CD8-positive, alpha-beta memory T cell (primary cell): Measurements from ENCODE around the gene TNFAIP3. TPM values are rescaled to one million over a fixed set of nuclear protein-coding genes. Genes with fewer than 3 reads are reported as not detected.
A peak's percentile ranks its signal among the peaks of the same experiment; 100 is the strongest.

Experiments
- CTCF ChIA-PET: fragments of 350-600 bp; sonication (Branson Sonifier 250); formaldehyde crosslinking; loops from one replicate; lab custom pipeline; 2021; ENCODE audit warnings: antibody characterized with exemption; lab: Charles Lee
- POLR2A ChIA-PET: fragments of 350-600 bp; sonication (Branson Sonifier 250); formaldehyde crosslinking; loops from one replicate; lab custom pipeline; 2021; ENCODE audit warnings: antibody characterized with exemption; lab: Charles Lee
- DNase-seq, 5 donors: peaks; one replicate each; pipeline versions ENCODE4 v3.0.0 to v3.0.0-alpha.2; 2020 to 2022; ENCODE audit warnings: mixed read lengths in 1 of 5
- H3K27ac ChIP-seq: one replicate; pipeline ENCODE4 v1.7.0; 2013; ENCODE audit warnings: low read depth, mild to moderate bottlenecking, low read length, moderate library complexity
- H3K27me3 ChIP-seq: 2 replicates; pipeline ENCODE4 v1.7.0; 2013; ENCODE audit warnings: low read length, mild to moderate bottlenecking; ENCODE audit not compliant: insufficient read depth, poor library complexity, severe bottlenecking
- H3K36me3 ChIP-seq: 2 replicates; pipeline ENCODE4 v1.7.0; 2013; ENCODE audit warnings: mild to moderate bottlenecking, low read length, moderate library complexity; ENCODE audit not compliant: insufficient read depth
- H3K4me1 ChIP-seq: 2 replicates; pipeline ENCODE4 v1.7.0; 2013; ENCODE audit warnings: mild to moderate bottlenecking, low read length, moderate library complexity; ENCODE audit not compliant: insufficient read depth
- H3K4me3 ChIP-seq: 2 replicates; pipeline ENCODE4 v1.7.0; 2013; ENCODE audit warnings: mild to moderate bottlenecking, low read length
- H3K9me3 ChIP-seq: 2 replicates; pipeline ENCODE4 v1.7.0; 2013; ENCODE audit warnings: mild to moderate bottlenecking, low read length
- H3K27ac Mint-ChIP-seq, 8 donors: one replicate each; pipeline ENCODE4 v1.8.0; 2020 to 2021; ENCODE audit warnings: mixed read lengths in 8 of 8, mild to moderate bottlenecking in 6 of 8, inconsistent platforms in 3 of 8, moderate library complexity in 3 of 8
- H3K27me3 Mint-ChIP-seq, 2 donors: one replicate each; pipeline ENCODE4 v1.8.0; 2020 to 2021; ENCODE audit warnings: mixed read lengths in 2 of 2, mild to moderate bottlenecking in 1 of 2, moderate library complexity in 1 of 2
- H3K36me3 Mint-ChIP-seq, 3 donors: one replicate each; pipeline ENCODE4 v1.8.0; 2020 to 2021; ENCODE audit warnings: mixed read lengths in 3 of 3, inconsistent platforms in 1 of 3, mild to moderate bottlenecking in 1 of 3
- H3K4me1 Mint-ChIP-seq, 3 donors: one replicate each; pipeline ENCODE4 v1.8.0; 2020 to 2021; ENCODE audit warnings: mixed read lengths in 3 of 3, inconsistent platforms in 1 of 3, mild to moderate bottlenecking in 1 of 3
- H3K4me3 Mint-ChIP-seq, 7 donors: one replicate each; pipeline ENCODE4 v1.8.0; 2020 to 2021; ENCODE audit warnings: mixed read lengths in 7 of 7, mild to moderate bottlenecking in 6 of 7, moderate library complexity in 4 of 7, inconsistent platforms in 2 of 7
- H3K9me3 Mint-ChIP-seq, 5 donors: one replicate each; pipeline ENCODE4 v1.8.0; 2020 to 2022; ENCODE audit warnings: mixed read lengths in 5 of 5, mild to moderate bottlenecking in 3 of 5, moderate library complexity in 2 of 5, inconsistent platforms in 1 of 5
- polyA plus RNA-seq: library from polyadenylated mRNA; unstranded; fragments of 300-500 nt; fragmentation: Illumina TruSeq; gene quantifications from one replicate; pipeline ENCODE4 v1.2.3, GENCODE V29; 2021
- total RNA-seq, 2 experiments: library from RNA; stranded (reverse); gene quantifications; one replicate each; pipeline ENCODE4 v1.2.3, GENCODE V29; 2021

The TNFAIP3 gene
- total RNA-seq (100 to 1,000 TPM; 267 to 298 TPM), polyA plus RNA-seq (127 TPM)

DNA sequence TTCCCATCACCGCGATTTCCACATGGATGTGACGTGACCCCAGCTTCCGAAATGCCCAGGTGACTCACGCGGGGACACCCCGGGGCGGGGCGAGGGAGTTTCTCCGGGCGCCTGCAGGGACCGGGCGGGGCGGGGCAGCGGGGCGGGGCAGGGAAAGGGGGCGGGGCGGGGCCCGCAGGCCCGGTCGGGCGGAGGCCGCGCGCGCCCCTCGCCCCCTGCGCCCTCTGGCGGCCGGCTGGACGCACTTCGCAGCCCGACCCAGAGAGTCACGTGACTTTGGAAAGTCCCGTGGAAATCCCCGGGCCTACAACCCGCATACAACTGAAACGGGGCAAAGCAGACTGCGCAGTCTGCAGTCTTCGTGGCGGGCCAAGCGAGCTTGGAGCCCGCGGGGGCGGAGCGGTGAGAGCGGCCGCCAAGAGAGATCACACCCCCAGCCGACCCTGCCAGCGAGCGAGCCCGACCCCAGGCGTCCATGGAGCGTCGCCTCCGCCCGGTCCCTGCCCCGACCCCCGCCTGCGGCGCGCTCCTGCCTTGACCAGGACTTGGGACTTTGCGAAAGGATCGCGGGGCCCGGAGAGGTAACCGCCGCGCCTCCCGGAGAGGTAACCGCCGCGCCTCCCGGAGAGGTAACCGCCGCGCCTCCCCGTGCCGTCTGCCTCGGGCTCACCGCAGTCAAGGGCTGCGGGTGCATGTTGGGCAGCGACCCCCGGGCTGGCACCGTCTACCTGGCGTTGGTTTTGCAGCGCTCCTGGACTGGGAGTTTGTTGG, at the start of gene TNFAIP3:
TNFAIP3 (plus strand) TSS at position 346 of the 771 bp plus-strand sequence. CDS start 3,969 bp downstream, outside the sequence.
- Mint-ChIP-seq H3K4me3 (peak within 1 kb of the TSS; percentile 93 to 99 (median 94)), H3K27ac (peak within 1 kb of the TSS; percentile 86 to 99 (median 98)), H3K27me3 (peaks cover 0 to 7% of the 10 kb centered on the region in 2 donors), H3K9me3 (peaks cover 0 to 2% (median 0%) of the 10 kb centered on the region in 5 donors), H3K36me3 (peaks cover 19 to 58% (median 21%) of the 10 kb centered on the region in 3 donors), H3K4me1 (peaks cover 37 to 60% (median 51%) of the 10 kb centered on the region in 3 donors)
- peaks cover 5% of the 10 kb centered on the region for H3K36me3 ChIP-seq
- H3K27ac ChIP-seq, result peak within 1 kb of the TSS; percentile 97
- peaks cover 46% of the 10 kb centered on the region for H3K4me1 ChIP-seq
- ChIA-PET POLR2A (interaction anchor here (0.5 to 4.7 kb wide), 15 partner anchors 9 to 1578 kb away, joined by 3 to 25 read pairs (median 5); partner anchors contain the start of gene BCLAF1), CTCF (interaction anchor here (0.6 to 7.3 kb wide), 40 partner anchors 8 to 241 kb away, joined by 3 to 85 read pairs (median 6); no protein-coding TSS in a partner anchor)
- no peaks in the 10 kb centered on the region for H3K27me3 ChIP-seq
- no peaks in the 10 kb centered on the region for H3K9me3 ChIP-seq
- H3K4me3 ChIP-seq, result peak within 1 kb of the TSS; percentile 98
- peak; percentile 92 to 97 (median 95) for DNase-seq

DNA sequence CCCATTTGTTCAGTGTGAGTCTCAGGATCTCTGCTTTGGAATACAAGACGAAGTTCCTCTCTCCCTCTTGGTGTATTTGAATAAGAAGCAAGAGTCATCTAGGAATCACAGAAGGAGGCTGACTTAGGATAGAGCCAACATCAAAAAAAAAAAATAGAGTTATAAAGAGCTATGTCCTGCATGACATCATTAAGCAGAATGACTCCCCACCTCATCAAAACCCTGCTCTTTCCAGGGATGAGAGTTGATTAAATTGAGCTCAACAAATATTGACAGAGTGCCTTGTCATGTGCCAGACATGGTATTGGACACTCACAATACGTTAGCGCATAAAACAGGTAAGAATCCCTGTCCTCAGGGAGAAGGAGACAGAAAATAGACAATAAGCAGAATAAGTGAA, 48.6 kb upstream of the TNFAIP3 start:
- no peak overlapping the region for H3K4me3 ChIP-seq
- no peaks in the 10 kb centered on the region for H3K27me3 ChIP-seq
- peaks cover 55% of the 10 kb centered on the region for H3K4me1 ChIP-seq
- no peaks in the 10 kb centered on the region for H3K27me3 Mint-ChIP-seq
- H3K36me3 Mint-ChIP-seq, result no peaks in the 10 kb centered on the region
- ChIA-PET CTCF (interaction anchor here (0.8 kb wide), 1 partner anchor 19 kb away, joined by 3 read pairs; no protein-coding TSS in a partner anchor), POLR2A (no interaction called here)
- H3K27ac Mint-ChIP-seq, result peak overlapping the region; percentile 27 to 99 (median 90)
- H3K9me3 Mint-ChIP-seq, result peaks cover 0 to 5% (median 0%) of the 10 kb centered on the region in 5 donors
- DNase-seq, result no peak
- H3K27ac ChIP-seq, result no peak overlapping the region
- no peaks in the 10 kb centered on the region for H3K9me3 ChIP-seq
- H3K36me3 ChIP-seq, result no peaks in the 10 kb centered on the region
- peaks cover 44 to 68% (median 64%) of the 10 kb centered on the region in 3 donors for H3K4me1 Mint-ChIP-seq
- peak overlapping the region in 1 of 7 donors; percentile 39 for H3K4me3 Mint-ChIP-seq

DNA sequence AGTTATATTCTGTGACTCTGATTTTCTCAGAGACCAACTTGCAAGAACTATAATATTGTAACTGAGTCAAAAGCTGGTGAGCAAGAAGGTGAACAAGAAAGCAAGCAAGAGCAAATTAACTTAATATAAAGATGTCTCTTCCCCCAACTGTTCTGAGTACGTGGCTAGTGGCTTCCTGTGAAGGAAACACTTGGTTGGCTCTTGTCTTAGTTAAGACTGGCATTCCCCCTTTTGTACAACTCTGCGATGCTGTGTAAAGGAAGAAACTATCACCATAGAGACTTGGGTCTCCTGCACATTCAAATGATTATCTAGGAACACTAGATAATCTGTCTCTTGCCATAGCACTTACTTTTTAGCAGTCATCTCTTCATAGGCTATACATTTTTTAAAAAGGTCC, 47.3 kb upstream of the TNFAIP3 start:
- ChIA-PET CTCF (interaction anchor here (1.0 to 1.2 kb wide), 3 partner anchors 9 to 113 kb away, joined by 3 read pairs; partner anchors contain the start of gene TNFAIP3), POLR2A (interaction anchor here (1.0 to 1.9 kb wide), 2 partner anchors 8 to 11 kb away, joined by 3 to 6 read pairs; no protein-coding TSS in a partner anchor)
- peaks cover 0 to 3% (median 2%) of the 10 kb centered on the region in 3 donors for H3K36me3 Mint-ChIP-seq
- peak overlapping the region; percentile 9 to 79 (median 52) for H3K4me3 Mint-ChIP-seq
- peaks cover 0 to 3% (median 0%) of the 10 kb centered on the region in 5 donors for H3K9me3 Mint-ChIP-seq
- Histone ChIP-seq H3K27ac (peak overlapping the region; percentile 4), H3K4me1 (peaks cover 65% of the 10 kb centered on the region), H3K9me3 (no peaks in the 10 kb centered on the region), H3K4me3 (no peak overlapping the region), H3K36me3 (no peaks in the 10 kb centered on the region), H3K27me3 (no peaks in the 10 kb centered on the region)
- H3K27me3 Mint-ChIP-seq, result peaks cover 0 to 3% of the 10 kb centered on the region in 2 donors
- peak overlapping the region; percentile 87 to 99 (median 94) for H3K27ac Mint-ChIP-seq
- DNase-seq, result peak in 4 of 5 donors; percentile 23 to 76 (median 68)
- peaks cover 55 to 81% (median 77%) of the 10 kb centered on the region in 3 donors for H3K4me1 Mint-ChIP-seq

DNA sequence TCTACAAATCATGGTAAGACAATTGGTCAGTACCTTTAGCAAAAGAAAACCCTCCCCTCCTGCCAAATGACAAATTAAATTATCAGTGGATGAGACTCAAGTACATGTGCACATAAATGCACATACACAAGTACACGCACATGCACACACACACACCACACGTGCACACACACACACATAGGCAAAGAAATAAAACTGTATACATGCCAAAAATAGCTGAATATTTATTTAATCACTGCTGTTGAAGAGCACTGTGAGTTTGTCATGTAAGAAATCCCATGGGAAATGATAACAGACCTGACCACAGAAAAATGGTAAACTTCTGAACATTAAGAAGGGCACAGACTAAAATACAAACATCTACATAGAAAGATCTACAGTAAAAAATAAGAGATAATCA, 46.6 kb upstream of the TNFAIP3 start:
- POLR2A ChIA-PET, result interaction anchor here (1.0 to 1.9 kb wide), 2 partner anchors 9 to 12 kb away, joined by 3 to 6 read pairs; no protein-coding TSS in a partner anchor
- Mint-ChIP-seq H3K9me3 (peaks cover 0 to 3% (median 0%) of the 10 kb centered on the region in 5 donors), H3K4me1 (peaks cover 57 to 88% (median 84%) of the 10 kb centered on the region in 3 donors), H3K4me3 (peak overlapping the region in 4 of 7 donors; percentile 2 to 69 (median 30)), H3K27ac (peak overlapping the region; percentile 36 to 99 (median 94)), H3K27me3 (peaks cover 0 to 3% of the 10 kb centered on the region in 2 donors), H3K36me3 (peaks cover 0 to 3% (median 2%) of the 10 kb centered on the region in 3 donors)
- no peak for DNase-seq
- Histone ChIP-seq H3K9me3 (no peaks in the 10 kb centered on the region), H3K4me3 (no peak overlapping the region), H3K4me1 (peaks cover 72% of the 10 kb centered on the region), H3K27ac (no peak overlapping the region), H3K36me3 (no peaks in the 10 kb centered on the region), H3K27me3 (no peaks in the 10 kb centered on the region)
- CTCF ChIA-PET, result interaction anchor here (0.9 to 1.2 kb wide), 3 partner anchors 10 to 113 kb away, joined by 3 read pairs; partner anchors contain the start of gene TNFAIP3

DNA sequence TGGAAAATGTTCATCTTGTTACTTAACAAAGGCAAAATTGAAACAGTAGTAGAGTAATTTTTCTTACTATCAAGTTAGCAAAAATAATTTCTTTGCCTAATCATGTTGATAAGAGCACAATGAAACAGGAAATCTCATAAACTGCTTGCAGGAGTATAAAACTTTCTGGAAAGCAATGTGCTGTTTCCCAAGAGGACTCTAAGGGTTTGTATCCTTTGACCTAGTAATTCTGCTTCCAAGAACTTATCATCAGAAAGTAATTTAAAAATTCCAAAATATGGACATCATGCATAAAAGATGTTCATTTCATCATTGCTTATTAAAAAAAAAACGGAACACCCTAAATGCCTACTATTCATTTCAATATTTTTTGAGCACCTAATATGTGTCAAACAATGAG, 46.1 kb upstream of the TNFAIP3 start:
- H3K9me3 Mint-ChIP-seq, result peaks cover 0 to under 1% (median 0%) of the 10 kb centered on the region in 5 donors
- Histone ChIP-seq H3K27ac (no peak overlapping the region), H3K9me3 (no peaks in the 10 kb centered on the region), H3K27me3 (no peaks in the 10 kb centered on the region), H3K4me1 (peaks cover 72% of the 10 kb centered on the region), H3K4me3 (no peak overlapping the region), H3K36me3 (no peaks in the 10 kb centered on the region)
- H3K27ac Mint-ChIP-seq, result peak overlapping the region in 6 of 8 donors; percentile 61 to 99 (median 95)
- peaks cover 0 to 3% (median 2%) of the 10 kb centered on the region in 3 donors for H3K36me3 Mint-ChIP-seq
- H3K4me3 Mint-ChIP-seq, result no peak overlapping the region
- ChIA-PET POLR2A (interaction anchor here (1.9 kb wide), 1 partner anchor 12 kb away, joined by 6 read pairs; no protein-coding TSS in a partner anchor), CTCF (interaction anchor here (0.9 kb wide), 1 partner anchor 113 kb away, joined by 3 read pairs; no protein-coding TSS in a partner anchor)
- peaks cover 0 to 3% of the 10 kb centered on the region in 2 donors for H3K27me3 Mint-ChIP-seq
- DNase-seq, result no peak
- peaks cover 54 to 86% (median 81%) of the 10 kb centered on the region in 3 donors for H3K4me1 Mint-ChIP-seq

DNA sequence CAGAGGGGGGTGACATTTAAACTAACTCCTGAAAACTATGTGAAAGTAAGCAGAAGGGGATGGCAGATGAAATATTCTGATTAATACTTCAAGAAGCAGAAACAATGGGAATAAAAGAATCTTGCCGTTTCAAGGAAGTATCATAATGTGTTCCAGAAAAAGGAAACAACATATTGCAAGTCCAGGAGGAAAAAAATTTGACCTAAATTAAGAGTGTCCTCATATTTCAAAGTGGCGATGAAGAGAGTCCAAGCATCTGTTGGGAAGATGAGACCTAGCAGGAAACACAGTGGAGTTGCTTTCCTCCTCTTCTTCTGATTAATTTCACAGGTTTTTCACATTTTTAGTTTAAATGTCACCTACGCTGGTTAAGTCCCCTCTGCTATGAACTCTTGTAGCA, 45.6 kb upstream of the TNFAIP3 start:
- peaks cover 0 to 3% of the 10 kb centered on the region in 2 donors for H3K27me3 Mint-ChIP-seq
- Histone ChIP-seq H3K27ac (no peak overlapping the region), H3K27me3 (no peaks in the 10 kb centered on the region), H3K4me1 (peaks cover 66% of the 10 kb centered on the region), H3K36me3 (no peaks in the 10 kb centered on the region), H3K9me3 (no peaks in the 10 kb centered on the region), H3K4me3 (no peak overlapping the region)
- no peak for DNase-seq
- no peaks in the 10 kb centered on the region for H3K9me3 Mint-ChIP-seq
- peak overlapping the region; percentile 19 to 99 (median 91) for H3K27ac Mint-ChIP-seq
- POLR2A ChIA-PET, result interaction anchor here (1.9 kb wide), 1 partner anchor 13 kb away, joined by 6 read pairs; no protein-coding TSS in a partner anchor
- CTCF ChIA-PET, result no interaction called here
- H3K4me1 Mint-ChIP-seq, result peaks cover 48 to 80% (median 75%) of the 10 kb centered on the region in 3 donors
- no peak overlapping the region for H3K4me3 Mint-ChIP-seq
- peaks cover 0 to 3% (median 2%) of the 10 kb centered on the region in 3 donors for H3K36me3 Mint-ChIP-seq

DNA sequence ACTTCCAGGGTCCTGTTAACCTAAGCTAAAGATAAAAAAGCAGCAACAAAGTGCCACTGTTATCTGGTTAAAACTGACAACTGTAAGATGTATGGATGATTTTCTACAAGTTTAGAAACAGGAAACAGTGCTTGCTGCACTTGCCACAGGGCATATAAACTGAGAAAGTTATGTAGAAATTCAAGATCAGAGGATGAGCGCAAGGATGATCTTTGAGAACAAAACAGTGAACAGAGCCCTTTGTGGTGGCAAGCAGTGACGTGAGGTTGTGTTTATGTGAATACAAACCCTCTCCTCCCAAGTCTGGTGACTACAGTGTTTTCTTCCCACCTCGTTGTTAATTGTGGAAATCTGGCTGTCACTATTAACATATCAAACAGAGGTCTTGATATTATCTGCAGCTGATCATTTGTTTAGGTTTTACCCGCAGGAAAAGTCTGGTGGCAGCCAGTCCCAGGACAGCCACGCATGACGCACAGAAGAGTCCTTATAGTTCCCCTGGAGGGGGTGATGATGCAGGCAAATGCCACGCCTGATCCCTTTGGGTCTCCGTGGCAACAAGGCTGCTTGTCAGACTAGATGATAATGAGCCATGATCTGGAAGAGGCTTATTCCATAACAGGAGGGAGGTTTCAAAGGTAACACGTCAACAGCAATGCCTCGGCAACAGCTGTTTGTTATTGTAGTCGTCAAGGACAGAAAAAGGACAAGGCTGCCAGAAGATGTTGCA, 43.1 kb upstream of the TNFAIP3 start:
- H3K27ac Mint-ChIP-seq, result peak overlapping the region; percentile 91 to 100 (median 99)
- peaks cover 0 to 3% (median 2%) of the 10 kb centered on the region in 3 donors for H3K36me3 Mint-ChIP-seq
- ChIA-PET CTCF (interaction anchor here (1.0 to 2.3 kb wide), 6 partner anchors 42 to 177 kb away, joined by 3 to 10 read pairs (median 4); partner anchors contain the start of gene TNFAIP3), POLR2A (interaction anchor here (0.6 to 2.9 kb wide), 4 partner anchors 12 to 65 kb away, joined by 5 to 13 read pairs (median 6); partner anchors contain the start of gene TNFAIP3)
- H3K27me3 Mint-ChIP-seq, result peaks cover 0 to 3% of the 10 kb centered on the region in 2 donors
- peaks cover 49 to 85% (median 78%) of the 10 kb centered on the region in 3 donors for H3K4me1 Mint-ChIP-seq
- no peaks in the 10 kb centered on the region for H3K9me3 Mint-ChIP-seq
- peak overlapping the region; percentile 20 to 82 (median 76) for H3K4me3 Mint-ChIP-seq
- Histone ChIP-seq H3K4me1 (peaks cover 79% of the 10 kb centered on the region), H3K36me3 (no peaks in the 10 kb centered on the region), H3K27ac (peak overlapping the region; percentile 97), H3K27me3 (no peaks in the 10 kb centered on the region), H3K4me3 (peak overlapping the region; percentile 41), H3K9me3 (no peaks in the 10 kb centered on the region)
- DNase-seq, result peak; percentile 80 to 97 (median 96)
